ENCODE data around the gene MRNIP.

- TF ChIP-seq CTCF (IDR thresholded peaks at IDR 0.05; ENCODE audit: control extremely low read depth in 1 of 3, insufficient read depth in 1 of 3, low read depth in 1 of 3, low read length in 3 of 3) (no peak), POLR2A (IDR thresholded peaks at IDR 0.05; ENCODE audit: control extremely low read depth in 1 of 2, low read depth in 2 of 2, low read length in 2 of 2) (no peak), EZH2 (IDR thresholded peaks at IDR 0.05; ENCODE audit: low read depth, low read length, severe bottlenecking) (no peak), YY1 (IDR thresholded peaks at IDR 0.05; ENCODE audit: low read depth, low read length) (no peak), TAF1 (IDR thresholded peaks at IDR 0.05; ENCODE audit: low read depth, low read length) (no peak), BRCA1 (IDR thresholded peaks at IDR 0.05; ENCODE audit: low read depth, low read length) (no peak), EGR1 (IDR thresholded peaks at IDR 0.05; ENCODE audit: borderline replicate concordance, low read depth, low read length) (no peak), RFX5 (IDR thresholded peaks at IDR 0.05; ENCODE audit: borderline replicate concordance, low read depth, low read length) (no peak), POLR2AphosphoS5 (IDR thresholded peaks at IDR 0.05; ENCODE audit: low read depth, low read length) (no peak)
Measured at GRCh38 chr5:179882338-179882737, 23.7 kb upstream of the MRNIP start.

Data from H1 (cell line).